Hindlimb muscle (tissue), 1 donor: ENCODE data around the gene SKIDA1. TPM values are rescaled to one million over a fixed set of nuclear protein-coding genes. Genes with fewer than 3 reads are reported as not detected.

Experiments used
- DNase-seq: peaks from one replicate; pipeline ENCODE4 v3.0.0-alpha.2; 2013
- polyA plus RNA-seq: library from polyadenylated mRNA; unstranded; fragments of 120-200 nt; gene quantifications from one replicate; pipeline ENCODE4 v1.2.1, GENCODE V29; 2013; ENCODE audit not compliant: insufficient read length

SKIDA1 gene
- polyA plus RNA-seq, 1 donor = 2.2 TPM

- no peak for DNase-seq
Observed at GRCh38 chr10:21515361-21516241, 9.9 kb downstream of the SKIDA1 start.

- no peak for DNase-seq
Observed at GRCh38 chr10:21514818-21515351, 10.6 kb downstream of the SKIDA1 start.

- DNase-seq = no peak
Observed at GRCh38 chr10:21514129-21514817, 11.2 kb downstream of the SKIDA1 start.

- no peak for DNase-seq
Observed at GRCh38 chr10:21513405-21513788, 12.1 kb downstream of the SKIDA1 start.

- no peak for DNase-seq
Observed at GRCh38 chr10:21512573-21513404, 12.7 kb downstream of the SKIDA1 start.

GRCh38 chr10:21511946-21512572, 13.4 kb downstream of the SKIDA1 start:
- no peak for DNase-seq

GRCh38 chr10:21511095-21511570, 14.3 kb downstream of the SKIDA1 start:
- DNase-seq = no peak

- no peak for DNase-seq
Observed at GRCh38 chr10:21510241-21511094, 15.0 kb downstream of the SKIDA1 start.

GRCh38 chr10:21509341-21510240, 15.9 kb downstream of the SKIDA1 start:
- DNase-seq = no peak

- DNase-seq = no peak
Observed at GRCh38 chr10:21508706-21509331, 16.7 kb downstream of the SKIDA1 start.

- DNase-seq = no peak
Observed at GRCh38 chr10:21507150-21507549, 18.3 kb downstream of the SKIDA1 start.

GRCh38 chr10:21506351-21506750, 19.1 kb downstream of the SKIDA1 start:
- no peak for DNase-seq

GRCh38 chr10:21505711-21506278, 19.7 kb downstream of the SKIDA1 start:
- DNase-seq = no peak

GRCh38 chr10:21503542-21503941, 21.9 kb downstream of the SKIDA1 start:
- no peak for DNase-seq

- DNase-seq = no peak
Observed at GRCh38 chr10:21502348-21502740, 23.1 kb downstream of the SKIDA1 start.

- DNase-seq = no peak
Observed at GRCh38 chr10:21501731-21502347, 23.6 kb downstream of the SKIDA1 start.

GRCh38 chr10:21501091-21501490, 24.4 kb downstream of the SKIDA1 start:
- no peak for DNase-seq

GRCh38 chr10:21500578-21500910, 24.9 kb downstream of the SKIDA1 start:
- no peak for DNase-seq
